Fibroblast of lung (primary cell): Measurements from ENCODE around the gene FMR1. TPM values are rescaled to one million over a fixed set of nuclear protein-coding genes. Genes with fewer than 3 reads are reported as not detected.

ENCODE experiments used
- DNase-seq, 2 donors: peaks; one replicate each; pipeline versions ENCODE4 v3.0.0 to v3.0.0-alpha.2; 2010; ENCODE audit warnings: low read depth in 2 of 2
- H2AFZ ChIP-seq: 2 replicates; pipeline ENCODE4 v1.5.1; 2012; ENCODE audit warnings: low read length, control low read depth, inconsistent platforms
- H3K27ac ChIP-seq: 2 replicates; pipeline ENCODE4 v1.5.1; 2011; ENCODE audit warnings: low read length, control low read depth; ENCODE audit not compliant: insufficient read depth
- H3K27me3 ChIP-seq: 2 replicates; pipeline ENCODE4 v1.5.1; 2011; ENCODE audit warnings: mild to moderate bottlenecking, low read length; ENCODE audit not compliant: control insufficient read depth, insufficient read depth
- H3K36me3 ChIP-seq: 2 replicates; pipeline ENCODE4 v1.5.1; 2011; ENCODE audit warnings: low read length; ENCODE audit not compliant: control insufficient read depth, insufficient read depth
- H3K4me1 ChIP-seq: 2 replicates; pipeline ENCODE4 v1.5.1; 2011; ENCODE audit warnings: low read length; ENCODE audit not compliant: control insufficient read depth, insufficient read depth; ENCODE audit errors: extremely low read depth
- H3K4me2 ChIP-seq: 2 replicates; pipeline ENCODE4 v1.5.1; 2011; ENCODE audit warnings: low read length, control low read depth; ENCODE audit not compliant: insufficient read depth; ENCODE audit errors: extremely low read depth
- H3K4me3 ChIP-seq, 4 experiments: fragments of 200-600 bp in 1 of 4; sonication (generic) in 1 of 4; replicated peaks in 1 of 4; 2 replicates each; pipeline ENCODE4 v1.5.1; 2011 to 2016; ENCODE audit warnings: low read length in 4 of 4, low read depth in 3 of 4, mild to moderate bottlenecking in 3 of 4, control low read depth in 2 of 4, inconsistent platforms in 1 of 4, mixed read lengths in 1 of 4; ENCODE audit not compliant: insufficient read depth in 1 of 4; ENCODE audit errors: control extremely low read depth in 1 of 4
- H3K79me2 ChIP-seq: 2 replicates; pipeline ENCODE4 v1.5.1; 2012; ENCODE audit warnings: mild to moderate bottlenecking, low read length, inconsistent platforms; ENCODE audit not compliant: control insufficient read depth, insufficient read depth
- H3K9ac ChIP-seq: 2 replicates; pipeline ENCODE4 v1.5.1; 2011; ENCODE audit warnings: mild to moderate bottlenecking, low read length, control low read depth; ENCODE audit not compliant: insufficient read depth
- H3K9me3 ChIP-seq: 2 replicates; pipeline ENCODE4 v1.5.1; 2012; ENCODE audit warnings: low read depth, low read length; ENCODE audit not compliant: control insufficient read depth, insufficient read depth
- H4K20me1 ChIP-seq: 2 replicates; pipeline ENCODE4 v1.5.1; 2011; ENCODE audit warnings: low read length; ENCODE audit not compliant: control insufficient read depth, insufficient read depth; ENCODE audit errors: extremely low read depth
- EZH2 ChIP-seq: IDR thresholded peaks from 2 replicates; pipeline ENCODE4 v1.5.1; 2012; ENCODE audit warnings: low read length, control low read depth, mild to moderate bottlenecking; ENCODE audit errors: missing control alignments
- polyA plus RNA-seq, 2 donors: library from polyadenylated mRNA; depleted of rRNA in 1 of 2; stranded (reverse) in 1 of 2; unstranded in 1 of 2; fragments of >200 nt; gene quantifications; 2 replicates each; pipeline ENCODE4 v1.2.1, GENCODE V29; 2011 to 2012; ENCODE audit warnings: missing spikeins in 1 of 2
- total RNA-seq: library from RNA; depleted of rRNA; stranded (reverse); fragments of >200 nt; gene quantifications from 2 replicates; pipeline ENCODE4 v1.2.1, GENCODE V29; 2014
- TF ChIP-seq, protein P1 (sequence below), 2 donors: IDR thresholded peaks in 1 of 2; conservative IDR thresholded peaks in 1 of 2; 1 replicate in 1 of 2; 2 replicates in 1 of 2; pipeline ENCODE4 v1.5.1; 2011 to 2012; ENCODE audit warnings: low read length in 2 of 2, control low read depth in 1 of 2, inconsistent platforms in 1 of 2, low read depth in 1 of 2, mild to moderate bottlenecking in 1 of 2

Gene FMR1
- total and polyA plus RNA-seq, 2 donors (not counting 1 experiment from before 2014, with no cell fraction given), result 26.1 to 36.5 TPM

DNA sequence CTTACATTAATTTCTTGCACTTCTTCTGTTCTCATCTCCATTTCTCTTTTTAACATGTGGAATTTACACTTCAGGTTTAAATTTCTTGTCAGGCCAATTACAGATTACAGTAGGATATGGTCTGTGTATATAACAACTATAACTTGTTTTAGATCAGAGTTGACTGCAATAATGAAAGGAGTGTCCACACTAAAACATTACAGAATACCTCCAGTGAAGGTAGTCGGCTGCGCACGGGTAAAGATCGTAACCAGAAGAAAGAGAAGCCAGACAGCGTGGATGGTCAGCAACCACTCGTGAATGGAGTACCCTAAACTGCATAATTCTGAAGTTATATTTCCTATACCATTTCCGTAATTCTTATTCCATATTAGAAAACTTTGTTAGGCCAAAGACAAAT, 36.8 kb downstream of the FMR1 start:
- Histone ChIP-seq H3K4me3 (no peak overlapping the region), H3K9ac (no peak overlapping the region), H4K20me1 (no peaks in the 10 kb centered on the region), H2AFZ (no peak overlapping the region), H3K4me1 (no peaks in the 10 kb centered on the region), H3K36me3 (no peaks in the 10 kb centered on the region), H3K79me2 (no peaks in the 10 kb centered on the region), H3K27ac (no peak overlapping the region), H3K4me2 (no peak overlapping the region), H3K9me3 (no peaks in the 10 kb centered on the region), H3K27me3 (no peaks in the 10 kb centered on the region)
- DNase-seq, result no peak
- no peak for TF ChIP-seq EZH2
- TF ChIP-seq, protein P1, sequence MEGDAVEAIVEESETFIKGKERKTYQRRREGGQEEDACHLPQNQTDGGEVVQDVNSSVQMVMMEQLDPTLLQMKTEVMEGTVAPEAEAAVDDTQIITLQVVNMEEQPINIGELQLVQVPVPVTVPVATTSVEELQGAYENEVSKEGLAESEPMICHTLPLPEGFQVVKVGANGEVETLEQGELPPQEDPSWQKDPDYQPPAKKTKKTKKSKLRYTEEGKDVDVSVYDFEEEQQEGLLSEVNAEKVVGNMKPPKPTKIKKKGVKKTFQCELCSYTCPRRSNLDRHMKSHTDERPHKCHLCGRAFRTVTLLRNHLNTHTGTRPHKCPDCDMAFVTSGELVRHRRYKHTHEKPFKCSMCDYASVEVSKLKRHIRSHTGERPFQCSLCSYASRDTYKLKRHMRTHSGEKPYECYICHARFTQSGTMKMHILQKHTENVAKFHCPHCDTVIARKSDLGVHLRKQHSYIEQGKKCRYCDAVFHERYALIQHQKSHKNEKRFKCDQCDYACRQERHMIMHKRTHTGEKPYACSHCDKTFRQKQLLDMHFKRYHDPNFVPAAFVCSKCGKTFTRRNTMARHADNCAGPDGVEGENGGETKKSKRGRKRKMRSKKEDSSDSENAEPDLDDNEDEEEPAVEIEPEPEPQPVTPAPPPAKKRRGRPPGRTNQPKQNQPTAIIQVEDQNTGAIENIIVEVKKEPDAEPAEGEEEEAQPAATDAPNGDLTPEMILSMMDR (conservative IDR thresholded peaks at IDR 0.05 in 1 of 2, IDR thresholded peaks at IDR 0.05 in 1 of 2; ENCODE audit: low read depth in 1 of 2, low read length in 2 of 2), result no peak

GRCh38 chrX:147950352-147950751, 38.6 kb downstream of the FMR1 start:
- Histone ChIP-seq H3K4me1 (no peaks in the 10 kb centered on the region), H3K27me3 (no peaks in the 10 kb centered on the region), H3K27ac (no peak overlapping the region), H3K9ac (no peak overlapping the region), H2AFZ (no peak overlapping the region), H4K20me1 (no peaks in the 10 kb centered on the region), H3K4me3 (no peak overlapping the region), H3K36me3 (no peaks in the 10 kb centered on the region), H3K4me2 (no peak overlapping the region), H3K9me3 (no peaks in the 10 kb centered on the region), H3K79me2 (no peaks in the 10 kb centered on the region)
- no peak for DNase-seq
- TF ChIP-seq, protein P1 (conservative IDR thresholded peaks at IDR 0.05 in 1 of 2, IDR thresholded peaks at IDR 0.05 in 1 of 2; ENCODE audit: low read depth in 1 of 2, low read length in 2 of 2), result no peak
- TF ChIP-seq EZH2, result no peak

- Histone ChIP-seq H2AFZ (no peak overlapping the region), H3K27ac (no peak overlapping the region), H4K20me1 (no peaks in the 10 kb centered on the region), H3K4me3 (no peak overlapping the region), H3K9me3 (no peaks in the 10 kb centered on the region), H3K36me3 (no peaks in the 10 kb centered on the region), H3K79me2 (no peaks in the 10 kb centered on the region), H3K27me3 (no peaks in the 10 kb centered on the region), H3K4me1 (peaks cover 2% of the 10 kb centered on the region), H3K9ac (no peak overlapping the region), H3K4me2 (no peak overlapping the region)
- no peak for DNase-seq
- TF ChIP-seq, protein P1 (conservative IDR thresholded peaks at IDR 0.05 in 1 of 2, IDR thresholded peaks at IDR 0.05 in 1 of 2; ENCODE audit: low read depth in 1 of 2, low read length in 2 of 2), result no peak
- TF ChIP-seq EZH2, result no peak
Observed at GRCh38 chrX:147953976-147954375, 42.3 kb downstream of the FMR1 start.
